ENCODE measurements around the gene INMT. TPM values are rescaled to one million over a fixed set of nuclear protein-coding genes. Genes with fewer than 3 reads are reported as not detected.

Gene INMT
- total and polyA plus RNA-seq, 2 of the 8 experiments (the other 6 are each of a cell fraction or from before 2014, with no cell fraction given) = 0.60 to 0.94 TPM

GRCh38 chr7:30765408-30765807 lies 13.5 kb downstream of the INMT start:
- H3K27me3 ChIP-seq (replicated peaks in 1 of 4; ENCODE audit: control insufficient read depth in 3 of 4, extremely low read depth in 1 of 4, insufficient read depth in 3 of 4, low read length in 3 of 4) = no peaks in the 10 kb centered on the region
- H2BK20ac ChIP-seq (ENCODE audit: low read length) = no peak overlapping the region
- H4K5ac ChIP-seq (ENCODE audit: insufficient read length, low read depth, low read length) = no peak overlapping the region
- H4K8ac ChIP-seq (ENCODE audit: extremely low read depth, insufficient read depth, low read length) = no peak overlapping the region
- DNase-seq (ENCODE audit: low read depth in 1 of 2, low spot score in 2 of 2) (no peak), FAIRE-seq (no peak)
- H2BK5ac ChIP-seq (ENCODE audit: low read depth, low read length) = no peak overlapping the region
- H3K27ac ChIP-seq (ENCODE audit: low read depth, low read length) = no peak overlapping the region
- H3K4ac ChIP-seq (replicated peaks; ENCODE audit: insufficient read length, low read depth, low read length) = no peak overlapping the region
- no peak overlapping the region for H3K14ac ChIP-seq (ENCODE audit: insufficient read length)
- TF ChIP-seq CHD1 (IDR thresholded peaks at IDR 0.05; ENCODE audit: low read depth, low read length) = no peak
- no peak for TF ChIP-seq SP2 (IDR thresholded peaks at IDR 0.05; ENCODE audit: low read length)
- no peak for TF ChIP-seq NRF1 (IDR thresholded peaks at IDR 0.05; ENCODE audit: low read depth, low read length)
- TF ChIP-seq RFX5 (IDR thresholded peaks at IDR 0.05; ENCODE audit: borderline replicate concordance, low read depth, low read length) = no peak
- TF ChIP-seq TAF7 (optimal IDR thresholded peaks at IDR 0.05; ENCODE audit: borderline replicate concordance, low read depth, low read length) = no peak
- TF ChIP-seq TEAD4 (IDR thresholded peaks at IDR 0.05; ENCODE audit: low read depth, low read length) = no peak
- TF ChIP-seq KDM4A (IDR thresholded peaks at IDR 0.05; ENCODE audit: low read depth, low read length, severe bottlenecking) = no peak
- TF ChIP-seq BACH1 (IDR thresholded peaks at IDR 0.05; ENCODE audit: low read length) = no peak
- TF ChIP-seq GABPA (IDR thresholded peaks at IDR 0.05; ENCODE audit: borderline replicate concordance, insufficient read depth, low read length) = no peak
- no peak for TF ChIP-seq SUZ12 (IDR thresholded peaks at IDR 0.05; ENCODE audit: low read length)
- TF ChIP-seq NANOG (IDR thresholded peaks at IDR 0.05; ENCODE audit: insufficient read depth, low read depth, low read length, poor library complexity, severe bottlenecking) = no peak
- no peaks in the 10 kb centered on the region for H3K36me3 ChIP-seq (ENCODE audit: control insufficient read depth in 2 of 4, insufficient read depth in 4 of 4, low read length in 3 of 4)
- H3K9me3 ChIP-seq (ENCODE audit: insufficient read depth in 2 of 2, low read depth in 1 of 2, low read length in 1 of 2) = no peaks in the 10 kb centered on the region
- H3K4me1 ChIP-seq (replicated peaks in 1 of 4; ENCODE audit: control insufficient read depth in 3 of 4, insufficient read depth in 4 of 4, low read length in 3 of 4) = no peaks in the 10 kb centered on the region; a peak in 1 of 7 replicates
- H3K18ac ChIP-seq (ENCODE audit: extremely low read depth, low read length) = no peak overlapping the region
- no peak overlapping the region for H3K9ac ChIP-seq (replicated peaks in 1 of 4; ENCODE audit: extremely low read depth in 1 of 4, low read depth in 3 of 4, low read length in 3 of 4)
- ChIA-PET POLR2A (ENCODE audit: partially characterized antibody) (no interaction called here), CTCF (ENCODE audit: partially characterized antibody) (interaction anchor here (2.4 kb wide), 1 partner anchor 174 kb away, joined by 5 read pairs; no protein-coding TSS in a partner anchor)
- H2BK12ac ChIP-seq (ENCODE audit: low read depth, low read length) = no peak overlapping the region
- H3K79me1 ChIP-seq (ENCODE audit: low read depth, low read length) = no peaks in the 10 kb centered on the region
- H2AK5ac ChIP-seq (ENCODE audit: low read depth, low read length) = no peak overlapping the region
- WGBS, 2 experiments (ENCODE audit: extremely low coverage in 1 of 2, insufficient coverage in 1 of 2, insufficient read length in 1 of 2, insufficient replicate concordance in 2 of 2, low coverage in 1 of 2, low lambda C conversion rate in 2 of 2, missing lambda C conversion rate in 1 of 2) = 92% methylated on average over 2 of the region's 2 CpGs; no CpG with 5 or more reads in 1 of the 2 experiments
- H4K91ac ChIP-seq (replicated peaks; ENCODE audit: insufficient read length, low read length) = no peak overlapping the region
- H3K23ac ChIP-seq (ENCODE audit: insufficient read length) = no peak overlapping the region
- H3K56ac ChIP-seq (replicated peaks; ENCODE audit: insufficient read length, low read depth, low read length) = no peak overlapping the region
- no peak overlapping the region for H2AFZ ChIP-seq (ENCODE audit: low read length)
- no peak overlapping the region for H3K4me2 ChIP-seq (ENCODE audit: insufficient read depth in 1 of 2, low read depth in 2 of 2, low read length in 2 of 2)
- H3K4me3 ChIP-seq (ENCODE audit: extremely low read depth in 1 of 4, insufficient read depth in 2 of 4, low read depth in 3 of 4, low read length in 4 of 4) = no peak overlapping the region
- no peaks in the 10 kb centered on the region for H3K79me2 ChIP-seq (ENCODE audit: control insufficient read depth in 1 of 2, insufficient read depth in 2 of 2, low read length in 2 of 2)
- H2BK120ac ChIP-seq (replicated peaks; ENCODE audit: low read depth, low read length) = no peak overlapping the region
- no peaks in the 10 kb centered on the region for H3K23me2 ChIP-seq (ENCODE audit: low read depth, low read length)
- H2BK15ac ChIP-seq (ENCODE audit: low read length) = no peak overlapping the region
- no peaks in the 10 kb centered on the region for H4K20me1 ChIP-seq (replicated peaks in 1 of 2; ENCODE audit: control insufficient read depth in 1 of 2, insufficient read depth in 2 of 2, low read length in 2 of 2)
